GM21737 (cell line): Measurements from ENCODE around the gene PPFIA4.
"Not testable (repeated sequence)": the region's sequence is repeated elsewhere in the genome, so short reads cannot be mapped to it uniquely, and the experiment has no call there.

Source experiments
- ATAC-seq: cut with Tn5 transposase; IDR thresholded peaks from one replicate; pipeline ENCODE4 v1.9.1; 2021; ENCODE audit warnings: mild to moderate bottlenecking, moderate library complexity; ENCODE audit not compliant: unreplicated experiment

PPFIA4 gene

DNA sequence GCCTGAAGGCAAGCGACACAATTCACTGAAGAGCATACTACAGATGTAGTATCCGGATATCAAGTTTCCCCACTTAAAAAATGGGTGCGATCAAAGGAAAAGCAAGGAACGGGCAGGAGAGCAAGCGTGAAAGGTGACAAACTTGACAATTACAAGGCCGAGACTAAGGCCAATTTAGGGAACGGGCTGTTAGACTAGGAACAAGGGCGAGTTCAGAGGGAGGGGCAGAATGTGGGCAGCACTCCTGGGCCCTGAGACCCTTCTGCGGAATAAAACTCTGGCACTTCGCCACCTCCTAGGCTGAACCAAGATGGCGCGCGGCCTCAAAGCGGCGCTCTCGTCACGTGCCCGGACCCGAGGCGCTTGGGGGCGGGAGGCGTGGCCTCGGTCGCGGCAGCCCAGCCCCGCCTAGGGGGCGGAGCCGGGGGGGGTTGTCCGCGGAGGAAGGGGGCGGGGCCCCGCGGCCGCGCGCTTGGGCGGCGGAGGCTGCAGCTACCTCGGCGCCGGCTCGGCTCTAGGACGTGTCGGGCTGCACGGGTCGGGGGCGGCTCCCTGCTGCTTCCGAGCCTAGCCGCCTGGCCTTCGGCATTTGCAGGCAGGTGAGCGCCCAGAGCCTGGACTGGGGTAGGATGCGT lies at the start of gene PPFIA4:
Gene PPFIA4, plus strand, starts transcription at position 461 of the 635 bp plus-strand sequence. CDS start 12,518 bp downstream, outside the sequence.
- peak; percentile 73 for ATAC-seq

- no peak for ATAC-seq
Measured at GRCh38 chr1:202976633-202977032, 49.7 kb upstream of the PPFIA4 start.

DNA sequence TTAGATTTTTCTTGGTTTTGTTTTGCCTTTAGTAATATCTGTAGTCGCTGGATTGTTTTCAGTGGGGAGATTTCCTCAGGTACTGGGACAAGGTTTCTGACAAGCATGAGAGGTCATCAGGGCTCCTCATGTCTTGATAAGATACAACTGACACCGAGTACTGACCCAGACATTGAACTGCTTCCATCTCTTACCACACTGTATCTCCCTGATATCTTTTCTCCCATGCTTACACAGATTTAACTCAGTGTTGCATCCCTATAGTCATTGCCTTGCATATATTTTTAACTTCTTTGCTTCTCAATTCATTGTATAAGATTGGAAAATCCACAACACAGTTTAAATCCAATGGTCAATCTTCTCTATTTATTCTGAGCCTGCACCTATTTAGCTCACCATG lies 46.8 kb upstream of the PPFIA4 start:
- ATAC-seq, result no peak

GRCh38 chr1:202981939-202982338 lies 44.4 kb upstream of the PPFIA4 start:
- no peak for ATAC-seq

- ATAC-seq, result no peak
Measured at GRCh38 chr1:202982715-202983430, 43.4 kb upstream of the PPFIA4 start.

DNA sequence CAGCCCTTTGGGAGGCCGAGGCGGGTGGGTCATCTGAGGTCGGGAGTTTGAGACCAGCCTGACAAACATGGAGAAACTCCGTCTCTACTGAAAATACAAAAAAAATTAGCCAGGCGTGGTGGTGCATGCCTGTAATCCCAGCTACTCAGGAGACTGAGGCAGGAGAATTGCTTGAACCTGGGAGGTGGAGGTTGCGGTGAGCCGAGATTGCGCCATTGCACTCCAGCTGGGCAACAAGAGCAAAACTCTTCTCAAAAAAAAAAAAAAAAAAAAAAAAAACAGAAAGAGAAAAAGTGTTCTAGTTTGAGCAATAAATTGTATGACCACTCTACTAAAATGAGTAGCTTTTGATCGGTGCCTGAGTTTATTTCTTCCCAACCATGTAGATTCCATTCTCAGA lies 40.2 kb upstream of the PPFIA4 start:
- not testable (repeated sequence) for ATAC-seq

DNA sequence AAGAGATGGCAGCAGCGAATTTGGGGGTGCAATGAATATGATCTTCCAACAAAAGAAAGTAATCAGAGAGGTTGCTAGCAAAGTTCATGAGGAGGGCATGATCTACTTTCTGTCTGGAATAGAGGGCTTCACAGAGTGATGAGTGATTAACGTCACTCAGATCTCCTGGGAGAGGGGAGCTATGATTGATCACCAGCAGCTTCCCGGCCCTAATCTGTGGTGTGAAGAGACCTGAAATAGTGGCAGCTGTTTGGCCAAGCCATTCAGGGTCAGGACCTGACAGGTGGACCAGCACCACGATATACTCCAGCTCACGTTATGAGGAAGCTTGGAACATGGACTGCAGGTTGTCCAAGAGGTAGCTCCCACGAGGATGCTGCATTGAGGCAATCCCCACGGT lies 39.0 kb upstream of the PPFIA4 start:
- ATAC-seq, result no peak

GRCh38 chr1:202987922-202988583 lies 38.2 kb upstream of the PPFIA4 start:
- no peak for ATAC-seq

DNA sequence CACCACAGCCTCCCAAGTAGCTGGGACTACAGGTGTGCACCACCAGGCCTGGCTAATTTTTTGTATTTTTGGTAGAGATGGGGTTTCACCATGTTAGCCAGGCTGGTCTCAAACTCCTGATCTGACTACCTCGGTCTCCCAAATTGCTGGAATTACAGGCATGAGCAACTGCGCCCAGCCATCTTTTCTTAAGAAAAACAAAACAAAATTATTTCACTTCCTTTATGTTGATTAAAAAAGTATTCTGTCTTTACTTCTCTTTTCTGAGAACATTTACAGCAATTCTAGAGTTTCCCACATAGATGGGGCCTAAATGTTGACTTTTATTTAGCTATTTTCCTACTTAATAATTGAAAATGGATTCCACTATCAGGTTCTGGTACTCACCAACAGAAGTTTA lies 36.4 kb upstream of the PPFIA4 start:
- no peak for ATAC-seq

DNA sequence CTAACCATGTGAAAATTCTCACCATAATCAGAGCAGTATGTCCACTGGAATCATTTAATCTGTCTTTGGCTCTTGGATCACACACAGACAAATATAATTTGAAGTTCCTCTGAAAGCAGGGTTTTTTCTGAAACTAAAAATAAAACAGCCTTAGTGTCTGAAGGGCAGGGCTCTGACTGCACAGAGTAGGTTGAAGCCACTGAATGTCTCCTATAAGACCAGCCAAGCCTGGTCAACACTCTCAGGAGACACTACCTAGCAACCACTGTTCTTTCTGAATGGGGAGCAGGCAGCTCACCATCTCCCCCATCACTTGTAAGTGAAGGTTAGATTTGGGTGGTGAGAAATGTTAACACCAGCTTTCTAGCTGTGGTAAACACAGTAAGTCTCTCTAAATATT lies 35.2 kb upstream of the PPFIA4 start:
- ATAC-seq, result no peak

DNA sequence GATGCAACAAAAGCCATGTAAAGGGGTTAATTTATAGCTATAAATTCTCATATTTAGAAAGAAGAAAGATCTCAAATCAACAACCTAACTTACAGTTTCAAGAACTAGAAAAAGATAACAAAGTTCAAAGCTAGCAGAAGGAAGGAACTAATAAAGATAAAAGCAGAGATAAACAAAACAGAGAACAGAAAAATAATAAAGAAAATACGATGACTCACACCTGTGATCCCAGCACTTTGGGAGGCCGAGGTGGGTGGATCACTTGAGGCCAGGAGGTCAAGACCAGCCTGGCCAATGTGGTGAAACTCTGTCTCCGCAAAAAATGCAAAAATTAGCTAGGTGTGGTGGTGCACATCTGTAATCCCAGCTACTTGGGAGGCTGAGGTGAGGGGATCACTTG lies 31.5 kb upstream of the PPFIA4 start:
- ATAC-seq, result no peak

- ATAC-seq, result no peak
Measured at GRCh38 chr1:202998836-202999750, 27.2 kb upstream of the PPFIA4 start.

GRCh38 chr1:203000217-203000944 lies 25.9 kb upstream of the PPFIA4 start:
- no peak for ATAC-seq

DNA sequence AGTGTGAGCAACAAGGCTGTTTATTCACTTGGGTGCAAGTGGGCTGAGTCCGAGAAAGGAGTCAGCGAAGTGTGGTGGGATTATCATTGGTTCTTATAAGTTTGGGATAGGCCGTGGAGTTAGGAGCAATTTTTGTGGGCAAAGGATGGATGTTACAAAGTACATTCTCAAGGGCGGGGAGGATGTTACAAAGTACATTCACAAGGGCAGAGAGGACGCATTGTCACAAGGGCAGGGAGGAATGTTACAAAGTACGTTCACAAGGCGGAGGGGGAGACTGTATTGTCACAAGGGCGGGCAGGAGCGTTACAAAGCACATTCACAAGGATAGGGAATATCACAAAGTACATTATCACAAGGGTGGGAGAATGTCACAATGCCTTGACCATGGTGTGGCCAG lies 24.3 kb upstream of the PPFIA4 start:
- no peak for ATAC-seq

DNA sequence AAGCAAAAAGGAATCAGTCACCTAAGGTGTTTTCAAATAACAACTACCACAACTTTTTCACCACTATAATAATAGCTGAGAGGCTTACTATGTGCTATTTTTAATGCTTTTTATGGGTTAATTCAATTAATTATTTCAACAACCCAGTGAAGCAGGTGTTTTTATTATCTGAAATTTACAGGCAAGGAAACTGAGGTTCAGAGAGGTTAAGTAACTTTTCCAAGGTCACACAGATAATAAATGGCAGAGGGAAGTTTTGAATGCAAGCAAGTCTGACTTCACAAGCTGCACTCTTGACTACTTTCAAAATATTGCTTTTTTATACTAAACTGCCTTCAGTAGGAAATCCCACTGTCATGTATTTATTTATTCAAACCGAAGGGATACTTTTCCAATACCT lies 23.3 kb upstream of the PPFIA4 start:
- ATAC-seq, result no peak

GRCh38 chr1:203005395-203006142 lies 20.7 kb upstream of the PPFIA4 start:
- ATAC-seq, result not testable (repeated sequence)

- peak; percentile 96 for ATAC-seq
Measured at GRCh38 chr1:203006948-203007871, 19.1 kb upstream of the PPFIA4 start, which contains the start of gene TMEM183A. Gene TMEM183A (plus strand): TSS chr1:203007374. CDS start chr1:203007466, 92 bp downstream.

DNA sequence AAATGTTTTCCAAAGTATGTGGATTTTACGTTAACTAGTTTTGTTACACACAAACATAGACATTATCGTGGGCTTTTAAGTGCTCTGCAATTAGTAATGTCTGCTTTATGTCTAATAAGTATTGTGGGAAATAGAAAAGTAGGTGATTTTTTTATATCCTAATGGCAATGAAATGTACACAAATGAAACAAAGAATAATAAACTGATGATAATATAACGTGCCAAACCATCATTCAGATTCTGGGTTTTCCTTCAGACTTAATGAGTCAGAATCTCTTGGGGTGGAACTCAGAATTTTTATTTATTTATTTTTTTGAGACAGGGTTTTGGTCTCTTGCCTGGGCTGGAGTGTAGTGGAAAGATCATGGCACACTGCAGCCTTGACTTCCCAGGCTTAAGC lies 17.1 kb upstream of the PPFIA4 start:
- no peak for ATAC-seq
